CD4-positive, alpha-beta T cell (primary cell): ENCODE data around the gene CABYR. TPM values are rescaled to one million over a fixed set of nuclear protein-coding genes. Genes with fewer than 3 reads are reported as not detected.

Experiments used
- ATAC-seq: fragments of 200-7000 bp; cut with Tn5 transposase; one replicate; pipeline ENCODE4 v1.10.0; 2022; ENCODE audit warnings: mild to moderate bottlenecking; ENCODE audit not compliant: poor library complexity
- CTCF ChIA-PET: fragments of 350-600 bp; sonication (Branson Sonifier 250); formaldehyde crosslinking; loops from one replicate; lab custom pipeline; 2021; ENCODE audit warnings: antibody characterized with exemption, inconsistent platforms; lab: Charles Lee
- POLR2A ChIA-PET: fragments of 350-600 bp; sonication (Branson Sonifier 250); formaldehyde crosslinking; loops from one replicate; lab custom pipeline; 2021; ENCODE audit warnings: antibody characterized with exemption, inconsistent platforms; lab: Charles Lee
- DNase-seq, 14 experiments: peaks; one replicate each; pipeline ENCODE4 v3.0.0-alpha.2; 2013 to 2020; ENCODE audit warnings: mixed read lengths in 2 of 14
- H3K27ac ChIP-seq, 2 donors: one replicate each; pipeline versions ENCODE4 v1.5.1 to v1.7.0; 2013; ENCODE audit warnings: low read length in 2 of 2, low read depth in 1 of 2, mild to moderate bottlenecking in 1 of 2
- H3K27me3 ChIP-seq, 2 experiments: 1 replicate in 1 of 2; 2 replicates in 1 of 2; pipeline versions ENCODE4 v1.6.1 to v1.7.0; 2013; ENCODE audit warnings: low read length in 2 of 2, control low read depth in 1 of 2, mild to moderate bottlenecking in 1 of 2, moderate library complexity in 1 of 2; ENCODE audit not compliant: insufficient read depth in 2 of 2, control insufficient read depth in 1 of 2
- H3K36me3 ChIP-seq: one replicate; pipeline ENCODE4 v1.6.1; 2013; ENCODE audit warnings: low read length, control low read depth; ENCODE audit not compliant: insufficient read depth
- H3K4me1 ChIP-seq: one replicate; pipeline ENCODE4 v1.6.1; 2013; ENCODE audit warnings: low read length, control low read depth; ENCODE audit not compliant: insufficient read depth
- H3K4me3 ChIP-seq: one replicate; pipeline ENCODE4 v1.5.1; 2013; ENCODE audit warnings: mild to moderate bottlenecking, low read length, moderate library complexity
- H3K9me3 ChIP-seq, 2 experiments: 1 replicate in 1 of 2; 2 replicates in 1 of 2; pipeline versions ENCODE4 v1.6.1 to v1.7.0; 2013; ENCODE audit warnings: low read length in 2 of 2, mild to moderate bottlenecking in 2 of 2, control low read depth in 1 of 2, moderate library complexity in 1 of 2; ENCODE audit not compliant: control insufficient read depth in 1 of 2, insufficient read depth in 1 of 2
- H3K27ac Mint-ChIP-seq: one replicate; pipeline ENCODE4 v1.8.0; 2020; ENCODE audit warnings: mixed read lengths
- H3K27me3 Mint-ChIP-seq: one replicate; pipeline ENCODE4 v1.8.0; 2021; ENCODE audit warnings: mixed read lengths
- H3K36me3 Mint-ChIP-seq: one replicate; pipeline ENCODE4 v1.8.0; 2021; ENCODE audit warnings: low read depth, mixed read lengths
- H3K4me1 Mint-ChIP-seq: one replicate; pipeline ENCODE4 v1.8.0; 2021; ENCODE audit warnings: low read depth, mixed read lengths
- H3K4me3 Mint-ChIP-seq: one replicate; pipeline ENCODE4 v1.8.0; 2020; ENCODE audit warnings: mild to moderate bottlenecking, mixed read lengths
- H3K9me3 Mint-ChIP-seq: one replicate; pipeline ENCODE4 v1.8.0; 2020; ENCODE audit warnings: mixed read lengths
- intact Hi-C, 2 experiments: fragments of 100-400 bp; cut with DNase I in 1 of 2; cut with micrococcal nuclease in 1 of 2; formaldehyde crosslinking; loops; one replicate each; pipeline versions ENCODE4 v1.15.1 to v1.9.0; 2023 to 2025; cut with DNase I, micrococcal nuclease
- total RNA-seq, 174 experiments: library from RNA in 2 of 174; stranded (reverse) in 2 of 174; gene quantifications; one replicate each; pipeline ENCODE4 v1.2.3 and lab custom pipeline; 2021 to 2026
- TF ChIP-seq, protein P1 (sequence below): fragments of 200-600 bp; IDR thresholded peaks from one replicate; pipeline ENCODE4 v1.8.0; 2022; ENCODE audit warnings: antibody characterized with exemption, mild to moderate bottlenecking

Gene CABYR
- total RNA-seq, 2 experiments from 2014 or later: 0.75 to 0.85 TPM

DNA sequence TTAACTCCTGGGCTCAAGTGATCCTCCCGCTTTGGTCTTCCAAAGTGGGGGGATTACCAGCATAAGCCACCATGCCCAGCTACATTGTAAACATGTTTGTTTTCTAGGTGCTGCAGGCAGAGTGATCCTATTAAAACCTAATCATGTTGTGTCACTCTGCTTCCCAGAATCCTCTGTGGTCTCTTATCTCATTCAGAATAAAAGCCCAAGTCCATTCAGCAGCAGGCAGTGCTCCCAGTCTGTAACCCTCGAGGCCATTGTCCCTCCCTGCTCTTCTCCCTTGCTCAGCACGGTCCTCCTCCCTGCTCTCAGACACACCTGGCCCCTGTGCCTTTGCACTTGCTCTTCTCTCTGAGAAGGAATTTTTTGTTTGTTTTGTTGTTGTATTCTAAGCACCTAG is 11.1 kb upstream of the CABYR start:
- TF ChIP-seq, protein P1, sequence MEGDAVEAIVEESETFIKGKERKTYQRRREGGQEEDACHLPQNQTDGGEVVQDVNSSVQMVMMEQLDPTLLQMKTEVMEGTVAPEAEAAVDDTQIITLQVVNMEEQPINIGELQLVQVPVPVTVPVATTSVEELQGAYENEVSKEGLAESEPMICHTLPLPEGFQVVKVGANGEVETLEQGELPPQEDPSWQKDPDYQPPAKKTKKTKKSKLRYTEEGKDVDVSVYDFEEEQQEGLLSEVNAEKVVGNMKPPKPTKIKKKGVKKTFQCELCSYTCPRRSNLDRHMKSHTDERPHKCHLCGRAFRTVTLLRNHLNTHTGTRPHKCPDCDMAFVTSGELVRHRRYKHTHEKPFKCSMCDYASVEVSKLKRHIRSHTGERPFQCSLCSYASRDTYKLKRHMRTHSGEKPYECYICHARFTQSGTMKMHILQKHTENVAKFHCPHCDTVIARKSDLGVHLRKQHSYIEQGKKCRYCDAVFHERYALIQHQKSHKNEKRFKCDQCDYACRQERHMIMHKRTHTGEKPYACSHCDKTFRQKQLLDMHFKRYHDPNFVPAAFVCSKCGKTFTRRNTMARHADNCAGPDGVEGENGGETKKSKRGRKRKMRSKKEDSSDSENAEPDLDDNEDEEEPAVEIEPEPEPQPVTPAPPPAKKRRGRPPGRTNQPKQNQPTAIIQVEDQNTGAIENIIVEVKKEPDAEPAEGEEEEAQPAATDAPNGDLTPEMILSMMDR: no peak
- Histone ChIP-seq H3K4me1 (no peaks in the 10 kb centered on the region), H3K36me3 (peaks cover 95% of the 10 kb centered on the region), H3K27ac (no peak overlapping the region), H3K4me3 (no peak overlapping the region), H3K9me3 (no peaks in the 10 kb centered on the region), H3K27me3 (no peaks in the 10 kb centered on the region)
- Mint-ChIP-seq H3K4me3 (no peak overlapping the region), H3K27ac (peak overlapping the region; percentile 23), H3K4me1 (peaks cover 2% of the 10 kb centered on the region), H3K36me3 (peaks cover 92% of the 10 kb centered on the region), H3K9me3 (no peaks in the 10 kb centered on the region), H3K27me3 (no peaks in the 10 kb centered on the region)
- POLR2A ChIA-PET: interaction anchor here (1.0 kb wide), 1 partner anchor 11 kb away, joined by 3 read pairs; no protein-coding TSS in a partner anchor
- intact Hi-C loops: no loop called here
- DNase-seq: no peak
- CTCF ChIA-PET: no interaction called here
- ATAC-seq: no peak

DNA sequence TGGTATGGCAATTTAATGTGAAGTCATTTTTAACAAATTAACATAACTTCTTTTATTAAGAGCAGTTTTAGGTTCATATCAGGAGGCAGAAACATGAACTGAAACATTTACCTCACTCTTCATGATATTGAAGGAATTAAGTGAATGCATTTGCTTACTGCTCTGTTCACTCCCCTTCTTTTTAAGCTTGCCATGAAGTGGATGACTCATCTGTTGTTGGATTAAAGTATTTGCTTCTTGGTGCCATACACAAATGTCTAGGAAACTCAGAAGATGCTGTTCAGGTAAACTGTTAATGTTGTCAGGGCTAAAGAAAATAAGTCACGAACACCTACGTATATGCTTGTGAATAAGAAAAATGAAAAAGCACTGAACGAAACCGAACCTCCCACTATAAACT is 10.2 kb upstream of the CABYR start:
- TF ChIP-seq, protein P1: no peak
- ChIA-PET POLR2A (no interaction called here), CTCF (no interaction called here)
- Histone ChIP-seq H3K9me3 (no peaks in the 10 kb centered on the region), H3K4me3 (no peak overlapping the region), H3K27ac (no peak overlapping the region), H3K27me3 (no peaks in the 10 kb centered on the region), H3K36me3 (peaks cover 95% of the 10 kb centered on the region), H3K4me1 (no peaks in the 10 kb centered on the region)
- intact Hi-C loops: no loop called here
- Mint-ChIP-seq H3K4me1 (no peaks in the 10 kb centered on the region), H3K36me3 (peaks cover 92% of the 10 kb centered on the region), H3K27ac (peak overlapping the region; percentile 23), H3K27me3 (no peaks in the 10 kb centered on the region), H3K4me3 (no peak overlapping the region), H3K9me3 (no peaks in the 10 kb centered on the region)
- ATAC-seq (no peak), DNase-seq (no peak)

- Histone ChIP-seq H3K4me1 (no peaks in the 10 kb centered on the region), H3K9me3 (no peaks in the 10 kb centered on the region), H3K36me3 (peaks cover 91% of the 10 kb centered on the region), H3K4me3 (no peak overlapping the region), H3K27me3 (no peaks in the 10 kb centered on the region), H3K27ac (no peak overlapping the region)
- Mint-ChIP-seq H3K36me3 (peaks cover 89% of the 10 kb centered on the region), H3K27me3 (no peaks in the 10 kb centered on the region), H3K4me1 (no peaks in the 10 kb centered on the region), H3K4me3 (no peak overlapping the region), H3K27ac (no peak overlapping the region), H3K9me3 (no peaks in the 10 kb centered on the region)
- DNase-seq (no peak), ATAC-seq (no peak)
- TF ChIP-seq, protein P1: no peak
- intact Hi-C loops: no loop called here
- ChIA-PET CTCF (interaction anchor here (0.7 kb wide), 1 partner anchor 334 kb away, joined by 3 read pairs; no protein-coding TSS in a partner anchor), POLR2A (interaction anchor here (1.0 kb wide), 1 partner anchor 8 kb away, joined by 3 read pairs; the partner anchor contains the start of gene CABYR)
Observed at GRCh38 chr18:24130494-24130893, 8.4 kb upstream of the CABYR start.
